GM23338 (cell line): ENCODE results near the gene LIX1. TPM values are rescaled to one million over a fixed set of nuclear protein-coding genes. Genes with fewer than 3 reads are reported as not detected.
"Not testable (repeated sequence)": the region's sequence is repeated elsewhere in the genome, so short reads cannot be mapped to it uniquely, and the experiment has no call there.

ENCODE experiments used
- ATAC-seq: fragments of 200-7000 bp; cut with Tn5 transposase; 3 replicates; pipeline ENCODE4 v1.9.1; 2020
- DNase-seq: peaks from one replicate; pipeline ENCODE4 v3.0.0-alpha.2; 2015; ENCODE audit warnings: low spot score
- H2AFZ ChIP-seq: fragments of 200-600 bp; sonication (generic); 2 replicates; pipeline ENCODE4 v1.8.0; 2016; ENCODE audit warnings: antibody characterized with exemption, mild to moderate bottlenecking, moderate library complexity
- H3F3A ChIP-seq: fragments of 200-600 bp; sonication (generic); replicated peaks from 2 replicates; pipeline ENCODE4 v1.8.0; 2017; ENCODE audit warnings: antibody characterized with exemption, mixed run types, low read depth
- H3K27ac ChIP-seq: fragments of 200-600 bp; sonication (generic); 2 replicates; pipeline ENCODE4 v1.6.1; 2016; ENCODE audit warnings: low read depth
- H3K27me3 ChIP-seq: fragments of 200-600 bp; sonication (generic); 2 replicates; pipeline ENCODE4 v1.8.0; 2016; ENCODE audit warnings: mild to moderate bottlenecking, mixed run types, moderate library complexity; ENCODE audit not compliant: insufficient read depth
- H3K36me3 ChIP-seq: fragments of 200-600 bp; sonication (generic); 2 replicates; pipeline ENCODE4 v1.8.0; 2016; ENCODE audit warnings: mild to moderate bottlenecking; ENCODE audit not compliant: insufficient read depth
- H3K4me1 ChIP-seq: fragments of 200-600 bp; sonication (generic); 2 replicates; pipeline ENCODE4 v1.8.0; 2016; ENCODE audit warnings: mild to moderate bottlenecking, moderate library complexity; ENCODE audit not compliant: insufficient read depth
- H3K4me2 ChIP-seq: fragments of 200-600 bp; sonication (generic); 2 replicates; pipeline ENCODE4 v1.7.1; 2017; ENCODE audit warnings: mixed run types
- H3K4me3 ChIP-seq: fragments of 200-600 bp; sonication (generic); 2 replicates; pipeline ENCODE4 v1.6.1; 2016; ENCODE audit warnings: mixed run types
- H3K79me2 ChIP-seq: fragments of 200-600 bp; sonication (generic); replicated peaks from 2 replicates; pipeline ENCODE4 v1.8.0; 2017; ENCODE audit warnings: mild to moderate bottlenecking; ENCODE audit not compliant: insufficient read depth
- H3K9me2 ChIP-seq: fragments of 200-600 bp; sonication (generic); 2 replicates; pipeline ENCODE4 v1.8.0; 2017; ENCODE audit not compliant: insufficient read depth
- H4K20me1 ChIP-seq: fragments of 200-600 bp; sonication (generic); replicated peaks from 2 replicates; pipeline ENCODE4 v1.8.0; 2017; ENCODE audit warnings: mild to moderate bottlenecking; ENCODE audit not compliant: insufficient read depth
- H3K27ac Mint-ChIP-seq: 2 replicates; pipeline ENCODE4 v1.8.0; 2020; ENCODE audit warnings: inconsistent platforms, mild to moderate bottlenecking, moderate library complexity, mixed read lengths
- H3K27me3 Mint-ChIP-seq: 3 replicates; pipeline ENCODE4 v1.8.0; 2022; ENCODE audit warnings: low read depth, mild to moderate bottlenecking, moderate library complexity, mixed read lengths, inconsistent platforms; ENCODE audit not compliant: insufficient read depth, poor library complexity
- H3K36me3 Mint-ChIP-seq: 3 replicates; pipeline ENCODE4 v1.8.0; 2021; ENCODE audit warnings: low read depth, mild to moderate bottlenecking, inconsistent platforms, moderate library complexity, mixed read lengths
- H3K4me1 Mint-ChIP-seq: 3 replicates; pipeline ENCODE4 v1.8.0; 2020; ENCODE audit warnings: mild to moderate bottlenecking, inconsistent platforms, mixed read lengths
- H3K4me3 Mint-ChIP-seq: 3 replicates; pipeline ENCODE4 v1.8.0; 2021; ENCODE audit warnings: moderate library complexity, mild to moderate bottlenecking, inconsistent platforms, mixed read lengths
- H3K9me3 Mint-ChIP-seq: 3 replicates; pipeline ENCODE4 v1.8.0; 2020; ENCODE audit warnings: moderate library complexity, mild to moderate bottlenecking, inconsistent platforms, mixed read lengths
- CTCF ChIP-seq, 2 experiments: fragments of 200-600 bp in 1 of 2; sonication (generic) in 1 of 2; conservative IDR thresholded peaks; 2 replicates each; pipeline versions ENCODE4 v1.5.1 to v1.6.1; 2016 to 2017; ENCODE audit warnings: antibody characterized with exemption in 2 of 2, low read depth in 2 of 2, mild to moderate bottlenecking in 2 of 2, moderate library complexity in 1 of 2
- JUNB ChIP-seq: IDR thresholded peaks from one replicate; pipeline ENCODE4 v1.6.1; 2016; ENCODE audit warnings: antibody characterized with exemption; ENCODE audit not compliant: unreplicated experiment
- NANOG ChIP-seq: IDR thresholded peaks from 2 replicates; pipeline ENCODE4 v1.6.1; 2016; ENCODE audit warnings: antibody characterized with exemption, borderline replicate concordance
- POLR2AphosphoS5 ChIP-seq: IDR thresholded peaks from 2 replicates; pipeline ENCODE4 v1.6.1; 2016; ENCODE audit warnings: antibody characterized with exemption, low read depth
- REST ChIP-seq: IDR thresholded peaks from one replicate; pipeline ENCODE4 v1.6.1; 2018; ENCODE audit warnings: antibody characterized with exemption; ENCODE audit not compliant: unreplicated experiment
- STAT1 ChIP-seq: IDR thresholded peaks from one replicate; pipeline ENCODE4 v1.6.1; 2016; ENCODE audit warnings: antibody characterized with exemption; ENCODE audit not compliant: unreplicated experiment
- polyA plus RNA-seq: library from polyadenylated mRNA; unstranded; fragments of >200 nt; fragmentation: Nextera tagmentation; extraction: Ambion mirVana; gene quantifications from 2 replicates; pipeline ENCODE4 v1.2.1, GENCODE V29; 2016
- total RNA-seq: library from RNA; depleted of rRNA; stranded (reverse); fragments of >200 nt; shearing (Covaris generic); gene quantifications from 2 replicates; pipeline ENCODE4 v1.2.3, GENCODE V29; 2014

Gene LIX1
- total and polyA plus RNA-seq, 2 experiments from 2014 or later = 0.13 TPM; not detected in 1

- TF ChIP-seq CTCF (conservative IDR thresholded peaks at IDR 0.05; ENCODE audit: low read depth in 2 of 2) (no peak), NANOG (no peak), REST (no peak)
Observed at GRCh38 chr5:97191893-97192292, 49.5 kb upstream of the LIX1 start (continued).

- not testable (repeated sequence) for H3K4me1 ChIP-seq, H3K27me3 ChIP-seq, H3K79me2 ChIP-seq, H3F3A ChIP-seq, H4K20me1 ChIP-seq, DNase-seq, H3K36me3 Mint-ChIP-seq, H3K4me3 ChIP-seq, H3K27ac Mint-ChIP-seq, H3K27me3 Mint-ChIP-seq, H3K9me2 ChIP-seq, H3K4me1 Mint-ChIP-seq, ATAC-seq, H3K36me3 ChIP-seq, H3K4me2 ChIP-seq, H3K27ac ChIP-seq, H2AFZ ChIP-seq, H3K4me3 Mint-ChIP-seq
- peaks cover 13% of the 10 kb centered on the region; the same call in 2 of the 3 replicates for H3K9me3 Mint-ChIP-seq
Observed at GRCh38 chr5:97189523-97189922, 47.1 kb upstream of the LIX1 start.

- H3K27me3 Mint-ChIP-seq = peaks cover 13% of the 10 kb centered on the region
- peaks cover 10% of the 10 kb centered on the region; the same call in 2 of the 3 replicates for H3K9me3 Mint-ChIP-seq
- Histone ChIP-seq H3K4me2 (peak overlapping the region; percentile 89; the same call in 1 of the 2 replicates), H4K20me1 (no peaks in the 10 kb centered on the region), H3K79me2 (peaks cover 36% of the 10 kb centered on the region), H2AFZ (no peak overlapping the region), H3K27me3 (peaks cover 9% of the 10 kb centered on the region), H3F3A (no peaks in the 10 kb centered on the region), H3K27ac (no peak overlapping the region), H3K9me2 (peaks cover 5% of the 10 kb centered on the region; the same call in 1 of the 2 replicates), H3K4me3 (peak overlapping the region; percentile 68; the same call in 1 of the 2 replicates), H3K4me1 (peaks cover 4% of the 10 kb centered on the region; the same call in 1 of the 2 replicates), H3K36me3 (peaks cover 6% of the 10 kb centered on the region)
- H3K4me1 Mint-ChIP-seq = peaks cover 11% of the 10 kb centered on the region
- DNase-seq (no peak), ATAC-seq (no peak)
- H3K4me3 Mint-ChIP-seq = peak overlapping the region; percentile 97
- peaks cover 26% of the 10 kb centered on the region for H3K36me3 Mint-ChIP-seq
- H3K27ac Mint-ChIP-seq = no peak overlapping the region
- TF ChIP-seq JUNB = no peak
- TF ChIP-seq NANOG = no peak
- no peak for TF ChIP-seq POLR2AphosphoS5
- no peak for TF ChIP-seq STAT1
Observed at GRCh38 chr5:97183930-97184213, 41.5 kb upstream of the LIX1 start.
